Cardiac fibroblast (primary cell): ENCODE measurements around the gene ZNF512B.
"Not testable (repeated sequence)": the region's sequence is repeated elsewhere in the genome, so short reads cannot be mapped to it uniquely, and the experiment has no call there.

Source experiments
- DNase-seq, 2 donors: peaks; one replicate each; pipeline versions ENCODE4 v3.0.0 to v3.0.0-alpha.2; 2010; ENCODE audit warnings: low read depth in 2 of 2
- H3K4me3 ChIP-seq, 2 donors: replicated peaks in 1 of 2; 1 replicate in 1 of 2; 2 replicates in 1 of 2; pipeline ENCODE4 v1.5.1; 2011; ENCODE audit warnings: low read depth in 2 of 2, low read length in 2 of 2, mild to moderate bottlenecking in 2 of 2, moderate library complexity in 1 of 2
- CTCF ChIP-seq: IDR thresholded peaks from one replicate; pipeline ENCODE4 v1.5.1; 2011; ENCODE audit warnings: low read depth, mild to moderate bottlenecking, low read length, inconsistent platforms

Gene ZNF512B

GRCh38 chr20:63935447-63935846 lies 34.3 kb downstream of the ZNF512B start:
- no peak for DNase-seq
- TF ChIP-seq CTCF: no peak
- H3K4me3 ChIP-seq: no peak overlapping the region

GRCh38 chr20:63934271-63935068 lies 35.3 kb downstream of the ZNF512B start:
- TF ChIP-seq CTCF: peak; percentile 41
- H3K4me3 ChIP-seq: no peak overlapping the region
- DNase-seq: no peak

GRCh38 chr20:63933646-63934045 lies 36.1 kb downstream of the ZNF512B start:
- H3K4me3 ChIP-seq: no peak overlapping the region
- no peak for DNase-seq
- TF ChIP-seq CTCF: no peak

GRCh38 chr20:63932606-63933160 lies 37.0 kb downstream of the ZNF512B start:
- no peak for TF ChIP-seq CTCF
- H3K4me3 ChIP-seq: no peak overlapping the region

GRCh38 chr20:63931735-63932134 lies 38.0 kb downstream of the ZNF512B start:
- DNase-seq: no peak
- no peak overlapping the region for H3K4me3 ChIP-seq
- no peak for TF ChIP-seq CTCF

More at GRCh38 chr20:63932606-63933160, 37.0 kb downstream of the ZNF512B start:
- no peak for DNase-seq

- no peak for DNase-seq
- TF ChIP-seq CTCF: no peak
- H3K4me3 ChIP-seq: no peak overlapping the region
These were observed 38.7 kb downstream of the ZNF512B start for GRCh38 chr20:63930971-63931553.

- H3K4me3 ChIP-seq, DNase-seq: not testable (repeated sequence)
These were observed 40.3 kb downstream of the ZNF512B start for GRCh38 chr20:63929473-63929883.
